ENCODE data around the gene OR8D4.
"Not testable (repeated sequence)": the region's sequence is repeated elsewhere in the genome, so short reads cannot be mapped to it uniquely, and the experiment has no call there.

GRCh38 chr11:123867795-123868194 lies 34.2 kb upstream of the OR8D4 start:
- not testable (repeated sequence) for TF ChIP-seq EZH2 (IDR thresholded peaks at IDR 0.05; ENCODE audit: insufficient read depth, poor library complexity, severe bottlenecking); EZH2phosphoT487 (IDR thresholded peaks at IDR 0.05; ENCODE audit: insufficient read depth, low read depth)
